Lower leg skin (tissue), 3 donors: ENCODE measurements around the gene TRIM7.
A peak's percentile ranks its signal among the peaks of the same experiment; 100 is the strongest.

Experiments used
- CTCF ChIP-seq, 3 donors: fragments of 450-650 bp; IDR thresholded peaks; one replicate each; pipeline ENCODE4 v1.5.1; 2016; ENCODE audit warnings: antibody characterized with exemption in 3 of 3, mild to moderate bottlenecking in 3 of 3, moderate library complexity in 2 of 3
- POLR2A ChIP-seq, 2 donors: fragments of 450-650 bp; IDR thresholded peaks; one replicate each; pipeline ENCODE4 v1.6.1; 2016 to 2017; ENCODE audit warnings: antibody characterized with exemption in 2 of 2, mild to moderate bottlenecking in 1 of 2, moderate library complexity in 1 of 2

- no peak for TF ChIP-seq POLR2A (IDR thresholded peaks at IDR 0.05)
- peak in 1 of 3 donors; percentile 4 for TF ChIP-seq CTCF (IDR thresholded peaks at IDR 0.05)
These were observed 17.3 kb downstream of the TRIM7 start for GRCh38 chr5:181187500-181188213.
